Activated CD4-positive, alpha-beta T cell treated with anti-CD3 and anti-CD28 coated beads, Interleukin-2, amount 10 ng/mL, durations not matched to agents 24 days and 14 days (primary cell): ENCODE results near the gene MAT1A. TPM values are rescaled to one million over a fixed set of nuclear protein-coding genes. Genes with fewer than 3 reads are reported as not detected.
"Not testable (repeated sequence)": the region's sequence is repeated elsewhere in the genome, so short reads cannot be mapped to it uniquely, and the experiment has no call there.

ENCODE experiments used
- DNase-seq: peaks from one replicate; pipeline ENCODE4 v3.0.0; 2022
- H3K27ac Mint-ChIP-seq: one replicate; pipeline ENCODE4 v1.8.0; 2022; ENCODE audit warnings: mild to moderate bottlenecking, mixed read lengths
- H3K27me3 Mint-ChIP-seq: one replicate; pipeline ENCODE4 v1.8.0; 2022; ENCODE audit warnings: mixed read lengths
- H3K36me3 Mint-ChIP-seq: one replicate; pipeline ENCODE4 v1.8.0; 2022; ENCODE audit warnings: low read depth, mild to moderate bottlenecking, mixed read lengths
- H3K4me1 Mint-ChIP-seq: one replicate; pipeline ENCODE4 v1.8.0; 2021; ENCODE audit warnings: mixed read lengths
- H3K4me3 Mint-ChIP-seq: one replicate; pipeline ENCODE4 v1.8.0; 2022; ENCODE audit warnings: mild to moderate bottlenecking, moderate library complexity, mixed read lengths
- H3K9me3 Mint-ChIP-seq: one replicate; pipeline ENCODE4 v1.8.0; 2021; ENCODE audit warnings: mixed read lengths
- intact Hi-C: fragments of 100-400 bp; cut with micrococcal nuclease; formaldehyde crosslinking; loops from one replicate; pipeline ENCODE4 v1.15.1; 2023
- total RNA-seq: library from RNA; stranded (reverse); gene quantifications from 2 replicates; pipeline ENCODE4 v1.2.3, GENCODE V29; 2022

The MAT1A gene
- total RNA-seq, 1 donor from 2014 or later = not detected

DNA sequence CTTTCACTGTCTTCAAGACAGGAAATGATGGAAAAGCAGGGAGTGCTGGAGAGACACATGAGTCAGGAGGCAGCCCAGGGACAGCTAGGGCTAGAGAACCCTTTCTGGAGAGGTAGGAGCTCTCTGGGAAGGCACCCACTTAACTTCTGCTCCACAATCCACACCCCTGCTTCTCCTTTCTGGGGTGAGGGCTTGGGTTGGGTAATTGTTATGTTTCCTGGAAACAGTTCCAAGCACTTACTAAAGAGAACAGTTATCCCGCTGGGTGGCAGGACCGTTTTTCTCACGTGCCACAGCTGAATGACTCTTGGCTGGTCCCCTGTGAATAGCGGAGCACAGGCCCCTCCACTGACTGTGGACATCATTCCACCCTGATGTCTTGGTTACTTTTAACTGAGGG lies 39.6 kb downstream of the MAT1A start:
- H3K4me1 Mint-ChIP-seq = peaks cover 18% of the 10 kb centered on the region
- H3K27me3 Mint-ChIP-seq, DNase-seq, H3K4me3 Mint-ChIP-seq, intact Hi-C loops, H3K36me3 Mint-ChIP-seq, H3K9me3 Mint-ChIP-seq, H3K27ac Mint-ChIP-seq: not testable (repeated sequence)

DNA sequence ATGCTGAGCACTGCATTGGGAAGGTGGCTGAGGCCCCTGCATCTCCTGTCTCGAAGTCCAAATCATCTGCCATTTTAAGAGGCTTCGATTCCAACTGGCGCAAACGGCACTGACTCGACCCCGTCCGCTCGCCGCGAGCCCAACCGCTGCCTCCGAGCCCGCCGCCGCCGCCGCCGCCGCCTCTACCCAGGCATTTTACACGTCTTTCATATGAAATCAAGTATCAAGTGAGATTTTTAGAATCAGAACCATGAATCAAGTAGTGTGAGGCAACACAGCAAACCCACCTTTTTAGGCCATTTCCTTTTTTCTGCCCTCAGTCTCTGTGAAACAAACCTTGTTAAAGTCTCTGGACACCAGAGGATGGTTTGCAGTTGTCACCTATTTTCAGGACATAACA lies 41.8 kb downstream of the MAT1A start:
- H3K36me3 Mint-ChIP-seq, intact Hi-C loops, DNase-seq, H3K9me3 Mint-ChIP-seq, H3K4me3 Mint-ChIP-seq, H3K4me1 Mint-ChIP-seq, H3K27ac Mint-ChIP-seq: not testable (repeated sequence)
- peaks cover 16% of the 10 kb centered on the region for H3K27me3 Mint-ChIP-seq

DNA sequence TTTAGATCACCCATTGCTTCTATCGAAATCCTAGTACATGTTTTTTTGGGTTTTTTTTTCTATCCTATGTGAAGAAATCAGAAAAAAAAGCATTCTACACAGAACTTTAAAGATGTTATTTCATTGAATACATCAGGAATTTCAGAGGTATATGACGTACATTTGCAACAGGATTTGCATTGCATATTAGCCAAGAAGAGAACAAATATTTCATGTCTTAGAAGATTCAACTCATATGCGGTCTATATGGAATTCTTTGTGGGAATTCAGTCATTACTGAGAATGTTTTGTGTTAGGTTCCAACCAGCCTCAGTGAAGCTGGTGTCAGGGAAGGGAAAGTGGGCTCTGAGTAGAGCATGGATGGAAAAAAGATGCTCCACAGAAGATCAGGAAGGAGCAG lies 45.1 kb downstream of the MAT1A start:
- H3K27ac Mint-ChIP-seq, H3K4me3 Mint-ChIP-seq, H3K36me3 Mint-ChIP-seq, H3K4me1 Mint-ChIP-seq, H3K9me3 Mint-ChIP-seq, intact Hi-C loops, DNase-seq: not testable (repeated sequence)
- H3K27me3 Mint-ChIP-seq = peaks cover 16% of the 10 kb centered on the region

DNA sequence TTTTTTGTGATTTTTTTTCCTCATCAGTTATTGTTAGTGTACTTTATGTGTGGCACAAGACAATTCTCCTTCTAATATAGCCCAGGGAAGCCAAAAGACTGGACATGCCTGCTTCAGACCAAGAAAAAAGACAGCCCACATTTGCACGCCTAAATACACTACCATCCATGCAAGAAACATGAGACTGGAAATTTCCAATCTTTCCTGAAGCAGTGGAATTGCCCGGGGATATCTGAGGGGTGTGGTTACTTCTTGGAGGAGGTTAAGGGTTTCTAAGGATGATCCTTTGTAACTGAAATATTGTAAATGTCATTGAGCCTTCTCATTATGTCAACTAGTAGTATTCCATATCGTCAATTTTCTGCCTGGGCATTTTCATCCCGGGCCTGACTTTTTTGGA lies 47.1 kb downstream of the MAT1A start:
- H3K4me1 Mint-ChIP-seq, DNase-seq, intact Hi-C loops: not testable (repeated sequence)

DNA sequence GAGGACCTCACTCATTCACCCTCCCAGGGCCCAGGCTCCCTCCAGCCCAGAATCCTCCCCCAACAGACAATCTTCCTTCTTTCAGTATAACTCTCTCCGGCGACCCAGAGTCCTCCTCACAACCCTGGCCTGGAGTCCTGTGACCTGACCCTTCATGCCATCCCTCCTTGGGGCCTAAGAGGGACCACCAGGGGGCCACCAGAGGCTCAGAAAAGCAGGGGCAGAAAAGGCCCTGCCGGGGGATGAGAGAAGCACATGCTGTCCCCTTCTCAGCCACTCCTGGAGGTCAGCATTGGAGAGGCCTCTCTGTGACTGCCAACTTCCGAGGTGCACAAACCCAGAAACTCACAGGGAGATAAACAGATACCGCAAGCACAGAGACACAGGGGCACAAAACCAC lies 53.0 kb downstream of the MAT1A start:
- H3K27me3 Mint-ChIP-seq, H3K9me3 Mint-ChIP-seq, H3K36me3 Mint-ChIP-seq, H3K4me3 Mint-ChIP-seq, H3K4me1 Mint-ChIP-seq, DNase-seq, H3K27ac Mint-ChIP-seq, intact Hi-C loops: not testable (repeated sequence)

More for the DNA sequence above, 47.1 kb downstream of the MAT1A start:
- not testable (repeated sequence) for H3K4me3 Mint-ChIP-seq, H3K36me3 Mint-ChIP-seq, H3K9me3 Mint-ChIP-seq, H3K27ac Mint-ChIP-seq
- peaks cover 15% of the 10 kb centered on the region for H3K27me3 Mint-ChIP-seq

DNA sequence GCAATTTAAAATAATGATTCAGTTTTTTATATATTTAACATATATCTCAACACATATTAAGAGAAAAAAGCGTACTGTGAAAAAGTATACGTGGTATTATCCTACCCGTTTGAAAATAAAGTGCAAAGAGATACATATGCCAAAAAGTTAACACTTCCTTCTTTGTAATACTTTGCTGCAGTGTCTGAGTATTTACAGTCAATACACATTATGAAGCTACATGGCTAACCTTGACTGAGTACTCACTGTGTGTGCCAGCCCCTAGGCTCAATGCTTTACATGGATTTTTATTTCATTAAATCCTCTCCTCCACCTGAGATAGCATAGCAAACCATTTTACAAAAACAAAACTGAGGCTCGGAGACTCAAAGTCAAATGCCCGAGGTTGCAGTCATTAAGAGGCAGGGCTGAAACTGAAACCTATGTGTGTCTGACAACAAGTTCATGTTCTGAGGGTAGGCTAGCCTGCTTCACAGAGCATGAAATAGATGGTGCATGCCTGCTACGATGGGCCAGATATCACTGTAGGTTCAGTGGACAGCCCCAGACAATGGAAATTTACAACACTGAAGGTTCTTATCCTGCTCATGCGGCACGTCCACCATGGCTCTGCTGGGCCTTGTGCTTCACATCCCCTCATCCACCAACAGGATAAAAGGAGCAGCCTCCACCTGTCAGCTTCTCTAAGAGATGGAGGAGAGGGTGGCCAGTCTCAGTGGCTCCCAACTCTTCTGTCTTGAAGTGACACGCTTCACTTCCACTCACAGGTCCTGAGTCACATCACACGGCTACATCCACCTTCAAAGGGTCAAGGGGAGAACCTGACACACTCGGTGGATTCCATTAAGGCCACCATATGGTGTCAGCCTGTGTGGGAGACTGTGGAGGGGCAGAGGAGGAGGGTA lies 54.9 kb downstream of the MAT1A start:
- H3K4me3 Mint-ChIP-seq, DNase-seq, H3K27ac Mint-ChIP-seq, H3K36me3 Mint-ChIP-seq, intact Hi-C loops, H3K9me3 Mint-ChIP-seq, H3K4me1 Mint-ChIP-seq, H3K27me3 Mint-ChIP-seq: not testable (repeated sequence)

DNA sequence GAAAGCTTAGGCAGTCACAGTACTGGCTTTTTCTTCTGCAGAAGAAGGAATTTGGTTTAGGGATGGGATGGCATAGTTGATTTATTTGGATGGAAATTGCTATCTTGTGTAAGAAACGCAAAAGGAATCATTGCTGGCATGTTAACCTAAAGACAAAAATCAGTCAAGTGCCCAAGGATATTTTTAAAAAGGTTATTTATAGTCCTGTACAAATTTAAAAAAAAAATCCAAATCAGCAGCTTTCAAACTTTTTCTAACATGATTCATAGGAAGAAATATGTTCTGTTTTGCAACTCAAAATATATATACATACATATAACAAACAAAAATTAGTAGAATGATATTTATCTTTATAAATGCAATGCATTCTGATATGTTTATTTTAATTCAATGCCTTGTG lies 55.6 kb downstream of the MAT1A start:
- H3K4me1 Mint-ChIP-seq, H3K4me3 Mint-ChIP-seq, H3K27ac Mint-ChIP-seq, DNase-seq, intact Hi-C loops, H3K27me3 Mint-ChIP-seq, H3K9me3 Mint-ChIP-seq, H3K36me3 Mint-ChIP-seq: not testable (repeated sequence)

DNA sequence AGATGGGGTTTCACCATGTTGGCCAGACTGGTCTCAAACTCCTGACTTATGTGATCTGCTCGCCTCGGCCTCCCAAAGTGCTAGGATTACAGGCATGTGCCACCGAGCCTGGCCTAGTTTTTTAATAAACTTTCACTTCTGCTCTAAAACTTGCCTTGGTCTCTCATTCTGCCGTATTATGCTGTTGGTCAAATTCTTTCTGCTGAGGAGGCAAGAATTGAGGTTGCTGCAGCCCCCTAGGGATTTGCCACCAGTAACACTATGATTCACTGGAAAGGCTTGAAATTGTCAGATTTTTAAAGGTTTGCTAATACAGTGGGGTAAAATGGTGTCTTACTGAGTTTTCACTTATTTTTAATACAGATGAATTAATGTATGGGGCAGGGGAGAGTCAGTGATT lies 62.7 kb downstream of the MAT1A start:
- H3K4me3 Mint-ChIP-seq, intact Hi-C loops, H3K27ac Mint-ChIP-seq, H3K9me3 Mint-ChIP-seq, H3K36me3 Mint-ChIP-seq, H3K4me1 Mint-ChIP-seq, DNase-seq: not testable (repeated sequence)
- peaks cover 14% of the 10 kb centered on the region for H3K27me3 Mint-ChIP-seq

DNA sequence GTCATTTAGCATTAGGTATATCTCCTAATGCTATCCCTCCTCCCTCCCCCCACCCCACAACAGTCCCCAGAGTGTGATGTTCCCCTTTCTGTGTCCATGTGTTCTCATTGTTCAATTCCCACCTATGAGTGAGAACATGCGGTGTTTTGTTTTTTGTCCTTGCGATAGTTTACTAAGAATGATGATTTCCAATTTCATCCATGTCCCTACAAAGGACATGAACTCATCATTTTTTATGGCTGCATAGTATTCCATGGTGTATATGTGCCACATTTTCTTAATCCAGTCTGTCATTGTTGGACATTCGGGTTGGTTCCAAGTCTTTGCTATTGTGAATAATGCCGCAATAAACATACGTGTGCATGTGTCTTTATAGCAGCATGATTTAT lies 66.4 kb downstream of the MAT1A start:
- DNase-seq, H3K36me3 Mint-ChIP-seq, H3K4me1 Mint-ChIP-seq, H3K27ac Mint-ChIP-seq, H3K9me3 Mint-ChIP-seq, H3K4me3 Mint-ChIP-seq: not testable (repeated sequence)
- intact Hi-C loops = loop anchor here (5.0 kb wide), 1 partner anchor 36 kb away; no protein-coding TSS in a partner anchor
- peaks cover 14% of the 10 kb centered on the region for H3K27me3 Mint-ChIP-seq

Other genes starting within 250 kb of the MAT1A start
- gene TMEM254, start 211.0 kb downstream of the MAT1A start, total RNA-seq = 13.1 and 14.8 TPM in 2 replicates
- not detected in 2 replicates for gene PLAC9, start 156.9 kb downstream of the MAT1A start, total RNA-seq
- 223 and 232 TPM in 2 replicates for gene ANXA11, start 84.1 kb downstream of the MAT1A start, total RNA-seq
- gene DYDC1, start 67.1 kb upstream of the MAT1A start, total RNA-seq = not detected in 2 replicates
- gene DYDC2, start 67.1 kb upstream of the MAT1A start, total RNA-seq = not detected in 2 replicates
- 14.8 and 16.4 TPM in 2 replicates for gene PRXL2A, start 118.9 kb upstream of the MAT1A start, total RNA-seq
- gene TSPAN14, start 164.7 kb upstream of the MAT1A start, total RNA-seq = 57.8 and 61.7 TPM in 2 replicates
- gene SH2D4B, start 248.2 kb upstream of the MAT1A start, total RNA-seq = 0.19 and 0.23 TPM in 2 replicates